Measurements from ENCODE around the gene CRYBG2. TPM values are rescaled to one million over a fixed set of nuclear protein-coding genes. Genes with fewer than 3 reads are reported as not detected.
A peak's percentile ranks its signal among the peaks of the same experiment; 100 is the strongest.

CRYBG2 gene
- total and polyA plus RNA-seq, 2 of the 13 experiments (the other 11 are each of a cell fraction or from before 2014, with no cell fraction given), result 1.3 to 2.9 TPM

GRCh38 chr1:26321315-26322041 lies 32.5 kb downstream of the CRYBG2 start:
- Histone ChIP-seq H3K4me3 (replicated peaks in 1 of 3; ENCODE audit: insufficient read depth in 1 of 3, low read depth in 2 of 3, low read length in 3 of 3) (no peak overlapping the region; a peak in 1 of 6 replicates), H3K9ac (ENCODE audit: insufficient read depth, low read depth, low read length) (no peak overlapping the region), H2AFZ (ENCODE audit: low read length) (no peak overlapping the region), H3K9me3 (ENCODE audit: low read length) (no peaks in the 10 kb centered on the region), H3K27ac (ENCODE audit: extremely low read length, insufficient read depth, low read length) (no peak overlapping the region), H3K36me3 (replicated peaks in 1 of 2; ENCODE audit: control insufficient read depth in 1 of 2, insufficient read depth in 2 of 2, low read length in 2 of 2) (no peaks in the 10 kb centered on the region), H3K4me2 (ENCODE audit: low read depth, low read length) (peak overlapping the region; percentile 18; the same call in 1 of the 2 replicates), H3K27me3 (ENCODE audit: control insufficient read depth in 1 of 2, insufficient read depth in 2 of 2, low read length in 2 of 2) (no peaks in the 10 kb centered on the region), H4K20me1 (ENCODE audit: insufficient read depth, low read length) (no peaks in the 10 kb centered on the region), H3K79me2 (ENCODE audit: insufficient read depth, low read length) (no peaks in the 10 kb centered on the region), H3K4me1 (ENCODE audit: insufficient read depth, low read length) (no peaks in the 10 kb centered on the region)
- in situ Hi-C loops (cut with HindIII; ENCODE audit: extremely low pct_ligation_motif_present, low pct_unique_long_range_greater_than_20kb), result loop anchor here (5.0 kb wide), 2 partner anchors 39 to 41 kb away; partner anchors contain the start of gene SH3BGRL3
- ATAC-seq, result peak; percentile 92
- 35% methylated on average over 16 of the region's 16 CpGs for WGBS (ENCODE audit: low lambda C conversion rate)
- CTCF ChIA-PET (ENCODE audit: low intra/inter-chr PET ratio, low total read pairs), result interaction anchor here (1.1 to 2.3 kb wide), 4 partner anchors 36 to 131 kb away, joined by 3 to 26 read pairs (median 16); partner anchors contain the start of gene CATSPER4
- FAIRE-seq, result peak; percentile 67
- POLR2A ChIA-PET, result interaction anchor here (0.8 to 1.1 kb wide), 3 partner anchors 29 to 152 kb away, joined by 3 to 5 read pairs (median 5); partner anchors contain the start of gene ZNF593
- peak; percentile 69 for DNase-seq (ENCODE audit: low spot score)
- no TSS peak for BruUV-seq (replicated peaks)
- intact Hi-C loops (cut with micrococcal nuclease; ENCODE audit: unreplicated experiment), result loop anchor here (1.0 to 2.0 kb wide), 4 partner anchors 36 to 70 kb away; no protein-coding TSS in a partner anchor
- no peak for TF ChIP-seq LBX2 (CRISPR knock-in tag; IDR thresholded peaks at IDR 0.05; ENCODE audit: borderline replicate concordance)
- no peak for TF ChIP-seq NFIB (CRISPR knock-in tag; IDR thresholded peaks at IDR 0.05; ENCODE audit: borderline replicate concordance)
- TF ChIP-seq FOXK1 (CRISPR knock-in tag; IDR thresholded peaks at IDR 0.05; ENCODE audit: borderline replicate concordance, low read depth), result no peak
- TF ChIP-seq SOX13 (IDR thresholded peaks at IDR 0.05), result no peak
- TF ChIP-seq SOX13 (CRISPR knock-in tag; conservative IDR thresholded peaks at IDR 0.05 in 1 of 2, IDR thresholded peaks at IDR 0.05 in 1 of 2), result no peak; a peak in 1 of 4 replicates
- TF ChIP-seq ZNF720 (CRISPR knock-in tag; IDR thresholded peaks at IDR 0.05), result no peak; the same call in 1 of the 2 replicates
- TF ChIP-seq AHDC1 (CRISPR knock-in tag; IDR thresholded peaks at IDR 0.05; ENCODE audit: borderline replicate concordance), result no peak
- no peak for TF ChIP-seq ZFP36 (IDR thresholded peaks at IDR 0.05; ENCODE audit: borderline replicate concordance, low read depth, low read length, partially characterized antibody)
- TF ChIP-seq ZNF329 (CRISPR knock-in tag; IDR thresholded peaks at IDR 0.05; ENCODE audit: low read depth), result no peak
- TF ChIP-seq ZNF501 (CRISPR knock-in tag; IDR thresholded peaks at IDR 0.05), result 0 out of 2 replicates have a peak, but pooled peaks have one; percentile 9
- no peak for TF ChIP-seq ZNF235 (CRISPR knock-in tag; IDR thresholded peaks at IDR 0.05; ENCODE audit: borderline replicate concordance)
- peak; percentile 52 for TF ChIP-seq SPEN (CRISPR knock-in tag; IDR thresholded peaks at IDR 0.05; ENCODE audit: low read depth)
- TF ChIP-seq HOXA5 (CRISPR knock-in tag; IDR thresholded peaks at IDR 0.05), result no peak
- no peak for TF ChIP-seq REL (CRISPR knock-in tag; conservative IDR thresholded peaks at IDR 0.05)
